GM04503 (cell line): ENCODE results near the gene MIEN1.
"Not testable (repeated sequence)": the region's sequence is repeated elsewhere in the genome, so short reads cannot be mapped to it uniquely, and the experiment has no call there.

Experiments
- DNase-seq: peaks from one replicate; pipeline ENCODE4 v3.0.0-alpha.2; 2012; ENCODE audit warnings: low read depth

Gene MIEN1

DNA sequence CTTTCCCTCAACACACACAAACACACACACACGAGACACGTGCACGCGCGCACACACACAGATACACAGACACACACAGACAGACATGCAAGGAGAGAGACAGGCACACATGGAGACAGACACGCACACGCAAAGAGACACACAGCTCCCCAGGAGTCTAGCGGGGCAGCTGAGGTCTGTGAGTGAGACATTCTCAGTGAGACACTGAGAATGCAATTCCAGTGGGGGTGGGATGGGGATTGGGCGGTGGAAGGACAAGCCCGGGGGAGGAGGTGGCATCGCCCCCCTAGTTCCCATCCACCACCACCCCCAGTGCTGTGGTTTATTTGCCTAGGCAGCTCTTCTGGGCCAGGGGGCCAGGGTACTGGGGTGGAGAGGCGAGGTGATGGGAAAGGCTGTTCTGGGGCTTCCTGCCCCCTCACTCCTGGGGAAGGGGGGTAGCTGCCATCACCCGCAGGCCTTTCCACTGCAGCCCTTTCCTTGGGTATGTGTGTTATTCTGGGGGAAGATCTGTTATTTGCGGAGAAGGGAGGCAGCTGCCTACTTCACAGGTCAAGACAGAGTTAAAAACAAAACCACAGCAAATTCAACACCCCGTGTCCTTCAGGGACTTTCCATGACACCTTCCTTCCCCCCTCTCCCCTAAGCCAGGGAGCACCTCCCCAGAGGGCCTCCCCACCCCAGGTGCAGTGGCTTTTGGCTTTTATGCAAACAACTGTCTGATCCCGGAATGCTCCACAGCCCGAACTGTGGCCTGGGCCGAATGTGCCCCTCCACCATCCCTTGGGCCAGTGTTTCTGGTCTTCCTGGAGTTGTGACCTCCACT is 25.4 kb upstream of the MIEN1 start:
- no peak for DNase-seq

- DNase-seq, result no peak
Measured at GRCh38 chr17:39754958-39755553, 24.7 kb upstream of the MIEN1 start.

DNA sequence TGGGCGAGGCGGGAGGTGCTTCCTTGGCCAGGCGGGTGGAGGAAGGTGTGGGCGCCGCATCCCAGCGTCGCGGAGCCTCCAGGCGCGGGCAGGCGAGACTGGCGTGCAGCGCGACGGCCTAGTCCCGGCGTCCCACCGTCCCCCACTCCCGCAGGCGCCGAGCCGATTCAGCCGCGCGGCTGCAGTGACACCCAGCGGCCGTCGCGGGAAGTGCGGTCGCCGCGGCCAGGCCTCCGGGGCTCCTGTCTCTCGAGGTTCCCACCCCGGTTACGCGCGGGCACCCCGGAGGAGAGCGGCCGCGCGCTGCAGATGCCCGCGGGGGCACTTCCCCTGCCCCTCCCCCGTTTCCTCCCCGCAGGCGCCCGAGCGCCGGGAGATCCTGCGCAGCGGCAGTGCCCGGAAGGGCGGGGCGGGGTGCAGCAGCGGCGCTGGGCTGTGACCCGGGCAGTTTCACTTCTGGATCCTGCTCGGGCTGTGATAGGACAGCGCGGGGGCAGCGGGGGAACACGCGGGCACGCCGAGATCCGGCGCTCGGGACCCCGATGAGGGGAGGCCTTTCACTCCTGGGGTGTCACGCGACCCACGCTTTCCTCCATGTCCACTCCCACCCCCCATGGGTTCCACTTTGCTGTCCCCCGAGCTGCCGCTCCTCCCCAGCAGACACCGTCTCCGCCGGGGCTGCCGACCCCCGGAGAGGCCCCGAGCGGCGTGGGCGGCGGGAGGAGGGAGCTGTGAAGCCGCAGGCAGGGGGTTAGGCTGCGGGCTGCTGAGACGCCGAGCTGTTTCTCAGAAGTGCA is 24.0 kb upstream of the MIEN1 start:
- DNase-seq, result peak; percentile 57

DNA sequence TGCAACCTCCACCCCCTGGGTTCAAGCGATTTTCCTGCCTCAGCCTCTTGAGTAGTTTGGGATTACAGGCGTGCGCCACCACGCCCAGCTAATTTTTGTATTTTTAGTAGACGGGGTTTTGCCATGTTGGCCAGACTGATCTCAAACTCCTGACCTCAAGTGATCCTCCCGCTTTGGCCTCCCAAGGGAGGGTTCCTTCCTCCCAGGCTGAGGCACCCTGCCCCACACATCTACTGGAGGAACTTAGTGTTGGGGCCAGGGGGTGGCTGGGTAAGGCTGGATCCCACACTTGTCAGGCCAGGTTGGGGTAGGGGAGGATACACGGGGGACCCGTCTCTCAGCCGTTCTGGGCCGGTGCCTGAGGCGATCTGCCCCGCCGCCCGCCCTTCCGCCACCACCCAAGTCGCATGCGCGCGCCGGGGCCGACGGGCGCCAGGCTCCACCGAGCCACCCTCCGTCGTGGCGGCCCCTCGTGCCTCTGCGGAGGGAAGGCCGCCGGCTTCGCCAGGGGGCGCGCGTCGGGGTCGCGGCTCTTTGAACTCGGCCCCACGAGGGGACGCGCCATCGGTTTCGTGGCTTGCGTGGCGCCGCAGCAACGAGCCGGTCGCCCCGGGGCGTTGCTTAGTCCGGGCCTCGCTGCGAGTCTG is 23.3 kb upstream of the MIEN1 start:
- DNase-seq, result no peak

- no peak for DNase-seq
Measured at GRCh38 chr17:39752241-39752881, 22.0 kb upstream of the MIEN1 start.

- no peak for DNase-seq
Measured at GRCh38 chr17:39751637-39752036, 21.3 kb upstream of the MIEN1 start.

GRCh38 chr17:39751016-39751543 is 20.7 kb upstream of the MIEN1 start:
- no peak for DNase-seq

DNA sequence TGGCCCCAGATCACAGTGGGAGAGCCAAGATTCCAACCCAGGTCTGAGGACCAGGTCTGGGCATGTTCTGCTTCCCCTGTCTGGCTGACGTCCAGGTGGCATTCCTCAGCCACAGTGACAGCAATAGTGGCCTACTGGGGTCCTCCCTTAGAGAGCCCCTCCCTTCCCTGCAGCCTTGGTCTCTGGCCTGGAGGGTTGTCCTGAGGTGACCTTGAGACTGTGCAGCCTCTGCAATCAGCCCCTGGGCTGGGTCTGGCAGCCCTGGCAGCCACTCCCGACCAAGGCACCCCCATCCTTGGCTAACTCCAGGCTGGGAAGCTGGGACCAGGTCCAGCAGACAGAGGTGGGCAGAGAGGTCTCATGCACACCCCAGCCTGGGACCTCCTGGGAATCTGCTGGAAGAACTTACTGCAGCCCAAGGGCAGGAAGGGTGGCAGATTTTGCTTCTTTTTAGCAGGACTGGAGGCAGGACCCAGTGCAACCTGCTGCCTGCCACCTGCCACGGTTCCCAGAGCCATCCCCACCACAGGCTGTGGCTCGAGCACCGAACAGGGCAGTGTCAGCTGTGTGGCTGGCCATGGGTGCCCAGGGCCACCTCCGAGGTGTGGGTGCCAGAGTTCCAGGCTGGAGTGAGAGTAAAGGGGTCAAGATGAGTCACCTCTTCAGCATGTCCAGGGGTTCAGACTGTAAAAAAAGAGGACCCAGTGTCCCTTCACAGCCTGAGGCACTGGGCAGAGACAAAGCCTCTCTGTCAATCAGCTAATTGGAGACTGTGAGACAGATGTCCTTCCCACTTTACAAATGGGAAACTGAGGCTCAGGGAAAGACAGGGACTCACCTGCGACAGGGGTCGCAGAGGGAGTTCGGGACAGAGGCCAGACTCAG is 20.0 kb upstream of the MIEN1 start:
- no peak for DNase-seq

GRCh38 chr17:39748444-39749034 is 18.2 kb upstream of the MIEN1 start:
- not testable (repeated sequence) for DNase-seq

DNA sequence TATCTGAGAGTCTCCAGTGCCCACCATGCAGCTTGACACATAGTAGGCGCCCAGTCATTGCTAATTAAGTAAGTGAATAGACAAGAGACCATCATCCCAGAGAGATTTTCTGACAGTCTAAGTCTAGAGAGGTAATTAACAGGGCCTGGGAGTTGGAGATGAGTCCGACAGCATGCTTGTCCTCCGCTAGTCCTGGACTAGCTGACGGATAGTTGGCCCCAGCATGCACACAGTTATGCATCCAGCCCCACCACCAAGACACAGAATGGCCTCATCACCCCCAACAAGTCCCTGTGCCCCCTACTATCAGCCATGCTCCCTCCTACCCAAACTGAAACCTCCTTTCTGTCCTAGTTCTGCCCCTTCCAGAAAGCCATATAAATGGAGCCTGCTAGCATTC is 17.4 kb upstream of the MIEN1 start:
- no peak for DNase-seq

- DNase-seq, result no peak
Measured at GRCh38 chr17:39746145-39746461, 15.8 kb upstream of the MIEN1 start.

GRCh38 chr17:39745335-39746144 is 15.2 kb upstream of the MIEN1 start:
- DNase-seq, result no peak

DNA sequence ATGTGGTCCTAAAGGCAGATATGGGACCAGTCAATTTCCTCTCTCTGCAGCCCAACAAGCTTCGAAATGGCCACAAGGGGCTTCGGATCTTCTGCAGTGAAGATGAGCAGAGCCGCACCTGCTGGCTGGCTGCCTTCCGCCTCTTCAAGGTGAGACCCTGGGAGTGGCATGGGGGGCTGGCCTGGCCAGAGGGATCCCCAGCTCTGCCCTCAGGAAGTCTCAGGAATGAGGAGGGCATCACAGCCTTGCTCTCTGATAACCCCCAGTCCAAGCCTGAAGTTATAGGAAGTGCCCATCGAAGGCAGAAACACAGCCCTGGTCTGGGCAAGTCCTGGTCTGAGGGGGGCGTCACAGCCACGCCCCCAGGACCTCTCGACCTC is 14.5 kb upstream of the MIEN1 start:
- no peak for DNase-seq

DNA sequence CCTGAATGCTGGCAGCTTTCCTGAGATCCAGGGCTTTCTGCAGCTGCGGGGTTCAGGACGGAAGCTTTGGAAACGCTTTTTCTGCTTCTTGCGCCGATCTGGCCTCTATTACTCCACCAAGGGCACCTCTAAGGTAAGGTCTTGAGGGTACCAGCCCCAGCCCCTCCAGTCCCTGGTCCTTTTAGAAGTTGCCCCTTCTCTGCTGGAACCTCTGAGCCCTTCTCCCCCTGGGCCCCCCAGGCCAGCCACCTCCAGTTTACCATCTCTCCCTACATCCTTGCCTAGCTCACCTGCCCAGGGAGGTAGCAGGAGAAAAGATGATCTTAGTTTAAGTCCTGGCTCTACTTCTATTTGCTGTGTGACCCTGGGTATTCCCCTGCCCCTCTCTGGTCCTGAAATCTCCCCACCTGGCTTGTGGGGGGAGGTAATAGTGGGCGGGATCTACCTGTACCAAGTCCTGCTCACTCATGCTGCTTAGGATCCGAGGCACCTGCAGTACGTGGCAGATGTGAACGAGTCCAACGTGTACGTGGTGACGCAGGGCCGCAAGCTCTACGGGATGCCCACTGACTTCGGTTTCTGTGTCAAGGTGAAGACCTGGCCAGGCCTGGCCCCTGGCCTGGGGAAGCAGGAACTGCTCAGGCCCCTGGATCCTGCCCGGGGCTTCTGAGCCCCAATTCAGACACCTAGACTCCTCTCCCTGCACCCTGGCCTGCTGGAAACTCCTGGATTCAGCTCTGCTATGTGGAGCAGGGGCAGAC is 13.9 kb upstream of the MIEN1 start:
- DNase-seq, result no peak

- no peak for DNase-seq
Measured at GRCh38 chr17:39742856-39743436, 12.6 kb upstream of the MIEN1 start.

DNA sequence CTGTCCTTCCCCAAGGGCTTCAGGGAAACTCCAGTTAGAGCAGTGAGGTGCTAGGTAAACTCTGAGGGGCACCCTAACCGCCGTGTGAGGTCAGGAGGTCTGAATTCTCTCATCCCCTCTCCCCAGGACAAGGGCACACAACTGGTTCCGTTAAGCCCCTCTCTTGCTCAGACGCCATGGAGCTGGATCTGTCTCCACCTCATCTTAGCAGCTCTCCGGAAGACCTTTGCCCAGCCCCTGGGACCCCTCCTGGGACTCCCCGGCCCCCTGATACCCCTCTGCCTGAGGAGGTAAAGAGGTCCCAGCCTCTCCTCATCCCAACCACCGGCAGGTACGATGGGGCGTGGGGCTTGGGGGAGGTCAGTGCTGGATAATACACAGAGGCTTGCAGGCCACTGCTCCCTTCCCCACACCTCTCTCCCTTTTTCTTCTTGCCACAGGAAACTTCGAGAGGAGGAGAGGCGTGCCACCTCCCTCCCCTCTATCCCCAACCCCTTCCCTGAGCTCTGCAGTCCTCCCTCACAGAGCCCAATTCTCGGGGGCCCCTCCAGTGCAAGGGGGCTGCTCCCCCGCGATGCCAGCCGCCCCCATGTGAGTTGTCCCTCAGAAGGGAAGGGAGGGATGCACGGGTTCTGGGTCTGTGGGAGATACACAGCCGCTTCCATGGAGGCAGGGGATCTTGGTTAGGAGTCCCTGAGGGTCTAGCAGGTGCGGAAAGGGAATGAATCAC is 12.0 kb upstream of the MIEN1 start:
- no peak for DNase-seq

DNA sequence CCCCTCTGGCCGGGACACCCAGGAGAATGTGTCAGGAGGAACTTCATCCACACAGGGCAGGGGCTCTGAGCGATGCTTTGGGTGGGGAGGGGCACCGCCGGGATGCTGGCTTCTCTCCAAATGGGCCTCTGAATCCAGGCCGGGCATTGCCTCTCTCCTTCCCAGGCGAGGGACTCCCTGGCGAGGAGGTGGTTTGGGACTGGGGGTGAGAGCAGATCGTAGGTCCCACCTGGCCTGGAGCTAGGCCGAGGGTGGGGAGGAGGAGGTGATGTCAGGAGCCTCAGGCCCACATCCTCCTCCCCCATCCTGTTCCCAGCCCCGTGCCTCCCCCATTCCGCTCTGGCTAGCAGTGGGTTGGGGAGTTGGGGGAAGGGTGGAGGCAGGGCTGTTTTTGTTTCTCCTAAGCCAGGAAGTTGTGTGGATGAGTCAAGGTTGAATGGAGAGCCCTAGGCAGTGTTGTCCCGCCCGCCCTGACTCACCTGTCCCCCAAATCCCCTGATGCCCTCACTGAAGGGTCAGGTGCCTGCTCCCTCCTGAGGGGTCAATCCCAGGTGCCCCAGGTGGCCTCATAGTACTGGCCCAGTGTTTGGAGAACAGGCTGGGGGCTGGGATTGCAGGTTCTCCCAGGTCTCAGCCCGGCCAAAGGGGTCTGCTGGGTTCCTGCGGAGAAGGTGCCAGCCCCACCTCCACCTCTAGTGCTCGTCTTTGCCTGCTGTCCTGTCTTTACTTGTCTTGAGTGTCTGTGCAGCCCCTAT is 10.2 kb upstream of the MIEN1 start:
- DNase-seq, result no peak
